IPS-20b (cell line): Measurements from ENCODE around the gene THRA.

Experiments used
- H3K27ac ChIP-seq: one replicate; pipeline ENCODE4 v1.5.1; 2013; ENCODE audit warnings: low read length
- H3K27me3 ChIP-seq: 2 replicates; pipeline ENCODE4 v1.6.1; 2013; ENCODE audit warnings: mild to moderate bottlenecking, low read length, inconsistent platforms; ENCODE audit not compliant: insufficient read depth
- H3K36me3 ChIP-seq: 2 replicates; pipeline ENCODE4 v1.6.1; 2013; ENCODE audit warnings: low read depth, mild to moderate bottlenecking, inconsistent platforms, low read length, moderate library complexity; ENCODE audit not compliant: insufficient read depth
- H3K4me1 ChIP-seq: 2 replicates; pipeline ENCODE4 v1.6.1; 2013; ENCODE audit warnings: mild to moderate bottlenecking, control low read depth, inconsistent platforms, low read length, moderate library complexity; ENCODE audit not compliant: insufficient read depth
- H3K4me3 ChIP-seq: 2 replicates; pipeline ENCODE4 v1.5.1; 2013; ENCODE audit warnings: mild to moderate bottlenecking, low read length, inconsistent platforms
- H3K9ac ChIP-seq: 2 replicates; pipeline ENCODE4 v1.6.1; 2013; ENCODE audit warnings: low read depth, mild to moderate bottlenecking, inconsistent platforms, low read length, moderate library complexity
- H3K9me3 ChIP-seq: 2 replicates; pipeline ENCODE4 v1.6.1; 2013; ENCODE audit warnings: mild to moderate bottlenecking, low read depth, low read length, inconsistent platforms; ENCODE audit not compliant: insufficient read depth

THRA gene

GRCh38 chr17:40107522-40108174, 44.9 kb downstream of the THRA start:
- no peak overlapping the region for H3K27ac ChIP-seq
- H3K4me3 ChIP-seq: 0 out of 2 replicates have a peak overlapping the region, but pooled peaks have one; percentile 2
- H3K36me3 ChIP-seq: no peaks in the 10 kb centered on the region
- peaks cover 31% of the 10 kb centered on the region for H3K27me3 ChIP-seq
- no peaks in the 10 kb centered on the region for H3K9me3 ChIP-seq
- H3K4me1 ChIP-seq: peaks cover 53% of the 10 kb centered on the region
- peak overlapping the region; percentile 37; the same call in 1 of the 2 replicates for H3K9ac ChIP-seq

- Histone ChIP-seq H3K27ac (no peak overlapping the region), H3K9ac (no peak overlapping the region; the same call in 1 of the 2 replicates), H3K4me3 (no peak overlapping the region), H3K36me3 (no peaks in the 10 kb centered on the region), H3K9me3 (no peaks in the 10 kb centered on the region), H3K27me3 (peaks cover 31% of the 10 kb centered on the region), H3K4me1 (peaks cover 53% of the 10 kb centered on the region)
These were observed 46.4 kb downstream of the THRA start for GRCh38 chr17:40108970-40109824.

GRCh38 chr17:40110026-40110845, 47.5 kb downstream of the THRA start:
- Histone ChIP-seq H3K9me3 (no peaks in the 10 kb centered on the region), H3K4me1 (peaks cover 56% of the 10 kb centered on the region), H3K27ac (no peak overlapping the region), H3K36me3 (no peaks in the 10 kb centered on the region), H3K9ac (peak overlapping the region; percentile 27; the same call in 1 of the 2 replicates), H3K4me3 (no peak overlapping the region), H3K27me3 (peaks cover 30% of the 10 kb centered on the region)

GRCh38 chr17:40111221-40112128, 48.7 kb downstream of the THRA start:
- no peaks in the 10 kb centered on the region for H3K36me3 ChIP-seq
- H3K4me1 ChIP-seq: peaks cover 53% of the 10 kb centered on the region
- peak overlapping the region; percentile 26; the same call in 1 of the 2 replicates for H3K4me3 ChIP-seq
- peak overlapping the region; percentile 49; the same call in 1 of the 2 replicates for H3K9ac ChIP-seq
- no peak overlapping the region for H3K27ac ChIP-seq
- no peaks in the 10 kb centered on the region for H3K9me3 ChIP-seq
- H3K27me3 ChIP-seq: peaks cover 18% of the 10 kb centered on the region

- Histone ChIP-seq H3K9me3 (no peaks in the 10 kb centered on the region), H3K27ac (no peak overlapping the region), H3K36me3 (no peaks in the 10 kb centered on the region), H3K4me1 (peaks cover 45% of the 10 kb centered on the region), H3K27me3 (peaks cover 10% of the 10 kb centered on the region), H3K4me3 (peak overlapping the region; percentile 26; the same call in 1 of the 2 replicates), H3K9ac (peak overlapping the region; percentile 49; the same call in 1 of the 2 replicates)
These were observed 49.5 kb downstream of the THRA start for GRCh38 chr17:40112191-40112711.

GRCh38 chr17:40112718-40113109, 49.9 kb downstream of the THRA start:
- H3K9ac ChIP-seq: peak overlapping the region; percentile 49; the same call in 1 of the 2 replicates
- no peak overlapping the region for H3K27ac ChIP-seq
- H3K36me3 ChIP-seq: no peaks in the 10 kb centered on the region
- peaks cover 5% of the 10 kb centered on the region for H3K27me3 ChIP-seq
- H3K4me1 ChIP-seq: peaks cover 40% of the 10 kb centered on the region
- no peaks in the 10 kb centered on the region for H3K9me3 ChIP-seq
- no peak overlapping the region for H3K4me3 ChIP-seq

GRCh38 chr17:40113110-40113906, 50.5 kb downstream of the THRA start:
- Histone ChIP-seq H3K27ac (peak overlapping the region; percentile 94), H3K36me3 (no peaks in the 10 kb centered on the region), H3K9me3 (no peaks in the 10 kb centered on the region), H3K27me3 (no peaks in the 10 kb centered on the region; the same call in 1 of the 2 replicates), H3K9ac (peak overlapping the region; percentile 86), H3K4me1 (peaks cover 37% of the 10 kb centered on the region), H3K4me3 (peak overlapping the region; percentile 61; the same call in 1 of the 2 replicates)

- peaks cover 37% of the 10 kb centered on the region for H3K4me1 ChIP-seq
- H3K4me3 ChIP-seq: peak overlapping the region; percentile 61; the same call in 1 of the 2 replicates
- peak overlapping the region; percentile 94 for H3K27ac ChIP-seq
- no peaks in the 10 kb centered on the region for H3K9me3 ChIP-seq
- no peaks in the 10 kb centered on the region for H3K27me3 ChIP-seq
- H3K9ac ChIP-seq: peak overlapping the region; percentile 86; the same call in 1 of the 2 replicates
- no peaks in the 10 kb centered on the region for H3K36me3 ChIP-seq
These were observed 51.1 kb downstream of the THRA start for GRCh38 chr17:40113907-40114245.

- Histone ChIP-seq H3K9ac (no peak overlapping the region), H3K9me3 (no peaks in the 10 kb centered on the region), H3K27ac (no peak overlapping the region), H3K36me3 (no peaks in the 10 kb centered on the region), H3K4me3 (no peak overlapping the region), H3K4me1 (peaks cover 37% of the 10 kb centered on the region), H3K27me3 (no peaks in the 10 kb centered on the region)
These were observed 52.3 kb downstream of the THRA start for GRCh38 chr17:40115101-40115436.
